A673 (cell line): ENCODE measurements around the gene RNASET2. TPM values are rescaled to one million over a fixed set of nuclear protein-coding genes. Genes with fewer than 3 reads are reported as not detected.
"Not testable (repeated sequence)": the region's sequence is repeated elsewhere in the genome, so short reads cannot be mapped to it uniquely, and the experiment has no call there.

Experiments
- BruUV-seq: library from RNA; stranded (reverse); fragments of 400-500 nt; replicated peaks from 2 replicates; lab custom pipeline; 2021; lab: Mats Ljungman, UMichigan
- CTCF ChIA-PET: fragments of 300-600 bp; sonication (Branson Sonifier 250); formaldehyde crosslinking; loops from one replicate; lab custom pipeline; 2022; ENCODE audit warnings: antibody characterized with exemption; lab: Charles Lee
- POLR2A ChIA-PET: fragments of 300-600 bp; sonication (Branson Sonifier 250); formaldehyde crosslinking; loops from one replicate; lab custom pipeline; 2022; ENCODE audit warnings: antibody characterized with exemption; ENCODE audit not compliant: low non-redundant PET; lab: Charles Lee
- DNase-seq: peaks from one replicate; pipeline ENCODE4 v3.0.0-alpha.2; 2015; ENCODE audit warnings: low spot score
- H3K27ac ChIP-seq: fragments of 200-600 bp; sonication (generic); 2 replicates; pipeline ENCODE4 v1.5.1; 2016; ENCODE audit warnings: mixed run types, low read depth, mild to moderate bottlenecking, mixed read lengths, antibody characterized with exemption, low read length; ENCODE audit not compliant: poor library complexity, severe bottlenecking
- H3K27me3 ChIP-seq: fragments of 200-600 bp; sonication (generic); replicated peaks from 2 replicates; pipeline ENCODE4 v1.6.1; 2017; ENCODE audit warnings: mixed run types, low read depth, mild to moderate bottlenecking, mixed read lengths, antibody characterized with exemption, low read length; ENCODE audit not compliant: insufficient read depth, poor library complexity
- H3K36me3 ChIP-seq: fragments of 200-600 bp; sonication (generic); 2 replicates; pipeline ENCODE4 v1.6.1; 2016; ENCODE audit warnings: mixed run types, mild to moderate bottlenecking, mixed read lengths, antibody characterized with exemption, low read length; ENCODE audit not compliant: insufficient read depth, poor library complexity, severe bottlenecking
- H3K4me1 ChIP-seq: fragments of 200-600 bp; sonication (generic); 2 replicates; pipeline ENCODE4 v1.6.1; 2017; ENCODE audit warnings: mixed run types, mild to moderate bottlenecking, mixed read lengths, antibody characterized with exemption, low read length; ENCODE audit not compliant: insufficient read depth, poor library complexity, severe bottlenecking
- H3K4me3 ChIP-seq: fragments of 200-600 bp; sonication (generic); 2 replicates; pipeline ENCODE4 v1.5.1; 2016; ENCODE audit warnings: low read depth, mixed run types, mild to moderate bottlenecking, mixed read lengths, low read length; ENCODE audit not compliant: poor library complexity, severe bottlenecking
- H3K9me3 ChIP-seq: fragments of 200-600 bp; sonication (generic); 2 replicates; pipeline ENCODE4 v1.6.1; 2016; ENCODE audit warnings: mixed run types, low read depth, mild to moderate bottlenecking, mixed read lengths, antibody characterized with exemption, low read length; ENCODE audit not compliant: poor library complexity, severe bottlenecking
- EZH2 ChIP-seq: fragments of 200-600 bp; sonication (generic); IDR thresholded peaks from 2 replicates; pipeline ENCODE4 v1.6.1; 2017; ENCODE audit warnings: borderline replicate concordance, low read depth, mild to moderate bottlenecking, mixed read lengths, antibody characterized with exemption, low read length; ENCODE audit not compliant: poor library complexity, severe bottlenecking
- intact Hi-C: fragments of 100-400 bp; cut with micrococcal nuclease; formaldehyde crosslinking; loops from one replicate; pipeline ENCODE4 v1.10.0; 2022; ENCODE audit not compliant: unreplicated experiment
- total RNA-seq: library from RNA; stranded (reverse); gene quantifications from 2 replicates; pipeline ENCODE4 v1.2.3, GENCODE V29; 2021
- TF ChIP-seq, protein P1 (sequence below): fragments of 300-800, 200-600 bp; sonication (generic); conservative IDR thresholded peaks from 2 replicates; pipeline ENCODE4 v1.5.1; 2017; ENCODE audit warnings: low read depth, mild to moderate bottlenecking, antibody characterized with exemption, low read length, moderate library complexity, mixed read lengths

RNASET2 gene
- total RNA-seq, 1 experiment from 2014 or later, result 5.7 TPM

DNA sequence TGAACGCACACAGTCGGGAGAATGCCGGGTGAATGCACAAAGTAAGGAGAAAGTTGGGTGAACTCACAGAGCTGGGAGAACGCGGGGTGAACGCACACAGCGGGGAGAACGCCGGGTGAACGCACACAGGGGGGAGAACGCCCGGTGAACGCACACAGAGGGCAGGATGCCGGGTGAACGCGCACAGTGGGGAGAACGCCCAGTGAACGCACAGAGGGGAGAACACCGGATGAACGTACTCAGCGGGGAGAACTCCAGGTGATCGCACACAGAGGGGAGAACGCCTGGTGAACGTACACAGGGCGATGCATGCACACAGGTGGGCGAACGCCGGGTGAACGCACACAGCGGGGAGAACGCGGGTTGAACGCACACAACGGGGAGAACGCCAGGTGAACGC is 57.4 kb downstream of the RNASET2 start:
- DNase-seq, result no peak
- CTCF ChIA-PET, result no interaction called here
- intact Hi-C loops, result no loop called here
- H3K27me3 ChIP-seq, result peaks cover 4% of the 10 kb centered on the region
- no peaks in the 10 kb centered on the region for H3K4me1 ChIP-seq
- POLR2A ChIA-PET, result no interaction called here
- H3K36me3 ChIP-seq, result no peaks in the 10 kb centered on the region
- H3K27ac ChIP-seq, result no peak overlapping the region
- no peaks in the 10 kb centered on the region for H3K9me3 ChIP-seq
- BruUV-seq, result no TSS peak
- no peak overlapping the region for H3K4me3 ChIP-seq
- no peak for TF ChIP-seq EZH2
- TF ChIP-seq, protein P1, sequence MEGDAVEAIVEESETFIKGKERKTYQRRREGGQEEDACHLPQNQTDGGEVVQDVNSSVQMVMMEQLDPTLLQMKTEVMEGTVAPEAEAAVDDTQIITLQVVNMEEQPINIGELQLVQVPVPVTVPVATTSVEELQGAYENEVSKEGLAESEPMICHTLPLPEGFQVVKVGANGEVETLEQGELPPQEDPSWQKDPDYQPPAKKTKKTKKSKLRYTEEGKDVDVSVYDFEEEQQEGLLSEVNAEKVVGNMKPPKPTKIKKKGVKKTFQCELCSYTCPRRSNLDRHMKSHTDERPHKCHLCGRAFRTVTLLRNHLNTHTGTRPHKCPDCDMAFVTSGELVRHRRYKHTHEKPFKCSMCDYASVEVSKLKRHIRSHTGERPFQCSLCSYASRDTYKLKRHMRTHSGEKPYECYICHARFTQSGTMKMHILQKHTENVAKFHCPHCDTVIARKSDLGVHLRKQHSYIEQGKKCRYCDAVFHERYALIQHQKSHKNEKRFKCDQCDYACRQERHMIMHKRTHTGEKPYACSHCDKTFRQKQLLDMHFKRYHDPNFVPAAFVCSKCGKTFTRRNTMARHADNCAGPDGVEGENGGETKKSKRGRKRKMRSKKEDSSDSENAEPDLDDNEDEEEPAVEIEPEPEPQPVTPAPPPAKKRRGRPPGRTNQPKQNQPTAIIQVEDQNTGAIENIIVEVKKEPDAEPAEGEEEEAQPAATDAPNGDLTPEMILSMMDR, result no peak

DNA sequence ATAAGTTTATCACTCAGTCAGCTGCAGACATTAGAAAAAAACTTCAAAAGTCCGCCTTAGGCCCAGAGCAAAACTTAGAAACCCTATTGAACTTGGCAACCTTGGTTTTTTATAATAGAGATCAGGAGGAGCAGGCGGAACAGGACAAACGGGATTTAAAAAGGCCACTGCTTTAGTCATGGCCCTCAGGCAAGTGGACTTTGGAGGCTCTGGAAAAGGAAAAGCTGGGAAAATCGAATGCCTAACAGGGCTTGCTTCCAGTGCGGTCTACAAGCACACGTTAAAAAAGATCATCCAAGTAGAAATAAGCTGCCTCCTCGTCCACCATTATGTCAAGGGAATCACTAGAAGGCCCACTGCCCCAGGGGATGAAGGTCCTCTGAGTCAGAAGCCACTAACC is 61.7 kb downstream of the RNASET2 start:
- BruUV-seq, H3K9me3 ChIP-seq, H3K4me1 ChIP-seq, intact Hi-C loops, H3K36me3 ChIP-seq, H3K4me3 ChIP-seq, POLR2A ChIA-PET, DNase-seq, H3K27ac ChIP-seq, H3K27me3 ChIP-seq, CTCF ChIA-PET: not testable (repeated sequence)

DNA sequence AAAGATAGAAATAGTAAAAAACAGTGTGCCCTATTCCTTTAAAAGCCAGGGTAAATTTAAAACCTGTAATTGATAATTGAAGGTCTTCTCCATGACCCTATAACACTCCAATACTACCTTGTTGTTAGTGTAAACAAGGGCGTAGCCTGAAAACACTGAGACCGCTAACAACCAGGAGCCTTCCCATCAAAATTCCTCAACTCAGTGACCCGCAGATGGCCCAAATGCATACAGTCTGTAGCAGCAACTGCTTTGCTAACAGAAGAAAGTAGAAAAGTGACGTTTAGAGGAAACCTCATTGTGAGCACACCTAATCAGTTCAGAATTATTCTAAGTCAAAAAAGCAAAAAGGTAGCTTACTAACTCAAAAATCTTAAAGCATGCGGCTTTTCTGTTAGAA is 63.9 kb downstream of the RNASET2 start:
- DNase-seq, H3K27ac ChIP-seq, H3K27me3 ChIP-seq, H3K4me1 ChIP-seq, H3K36me3 ChIP-seq, CTCF ChIA-PET, POLR2A ChIA-PET, H3K9me3 ChIP-seq, intact Hi-C loops, H3K4me3 ChIP-seq, BruUV-seq: not testable (repeated sequence)

DNA sequence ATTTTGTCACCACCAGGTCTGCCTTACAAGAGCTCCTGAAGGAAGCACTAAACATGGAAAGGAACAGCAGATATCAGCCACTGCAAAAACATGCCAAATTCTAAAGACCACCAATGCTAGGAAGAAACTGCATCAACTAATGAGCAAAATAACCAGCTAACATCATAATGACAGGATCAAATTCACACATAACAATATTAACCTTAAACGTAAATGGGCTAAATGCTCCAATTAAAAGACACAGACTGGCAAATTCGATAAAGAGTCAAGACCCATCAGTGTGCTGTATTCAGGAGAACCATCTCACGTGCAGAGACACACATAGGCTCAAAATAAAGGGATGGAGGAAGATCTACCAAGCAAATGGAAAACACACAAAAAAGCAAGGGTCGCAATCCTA is 69.6 kb downstream of the RNASET2 start:
- intact Hi-C loops, H3K9me3 ChIP-seq, H3K27me3 ChIP-seq, H3K27ac ChIP-seq, DNase-seq, H3K36me3 ChIP-seq, POLR2A ChIA-PET, BruUV-seq, H3K4me3 ChIP-seq, CTCF ChIA-PET, H3K4me1 ChIP-seq: not testable (repeated sequence)

DNA sequence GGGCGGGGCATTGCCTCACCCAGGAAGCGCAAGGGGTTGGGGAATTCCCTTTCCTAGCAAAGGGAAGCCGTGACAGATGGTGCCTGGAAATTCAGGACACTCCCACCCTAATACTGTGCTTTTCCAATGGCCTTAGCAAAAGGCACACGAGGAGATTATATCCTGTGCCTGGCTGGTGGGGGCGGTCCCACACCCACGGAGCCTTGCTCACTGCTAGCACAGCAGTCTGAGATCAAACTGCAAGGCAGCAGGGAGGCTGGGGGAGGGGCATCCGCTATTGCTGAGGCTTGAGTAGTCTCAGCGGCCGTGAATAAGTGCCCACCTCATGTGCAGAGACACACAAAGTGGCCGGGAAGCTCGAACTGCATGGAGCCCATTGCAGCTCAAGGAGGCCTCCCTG is 71.4 kb downstream of the RNASET2 start:
- DNase-seq, CTCF ChIA-PET, H3K27ac ChIP-seq, H3K36me3 ChIP-seq, POLR2A ChIA-PET, H3K4me1 ChIP-seq, H3K9me3 ChIP-seq, H3K4me3 ChIP-seq, BruUV-seq, intact Hi-C loops, H3K27me3 ChIP-seq: not testable (repeated sequence)
